ENCODE measurements around the gene ARTN.

The ARTN gene

GRCh38 chr1:43984855-43985254 is 51.3 kb downstream of the ARTN start:
- DNase-seq (ENCODE audit: low read depth, low spot score), result no peak

- no peak for DNase-seq (ENCODE audit: low read depth, low spot score)
Measured at GRCh38 chr1:43985984-43986595, 52.5 kb downstream of the ARTN start.

- DNase-seq (ENCODE audit: low read depth, low spot score), result no peak
Measured at GRCh38 chr1:43986712-43987111, 53.1 kb downstream of the ARTN start.

Measured in astrocyte of the hippocampus (primary cell).